HG03025 (cell line): Measurements from ENCODE around the gene CD2.

Experiments
- ATAC-seq: cut with Tn5 transposase; IDR thresholded peaks from one replicate; pipeline ENCODE4 v1.9.1; 2021; ENCODE audit warnings: mild to moderate bottlenecking, moderate library complexity; ENCODE audit not compliant: unreplicated experiment, low FRiP score

The CD2 gene

GRCh38 chr1:116771997-116772647 lies 17.9 kb downstream of the CD2 start:
- ATAC-seq: no peak

- no peak for ATAC-seq
These were observed 18.4 kb downstream of the CD2 start for GRCh38 chr1:116772648-116773045.

- ATAC-seq: no peak
These were observed 21.0 kb downstream of the CD2 start for GRCh38 chr1:116775116-116775752.

- ATAC-seq: no peak
These were observed 23.9 kb downstream of the CD2 start for GRCh38 chr1:116777831-116778830.

GRCh38 chr1:116781034-116781433 lies 26.8 kb downstream of the CD2 start:
- no peak for ATAC-seq

GRCh38 chr1:116785006-116785405 lies 30.8 kb downstream of the CD2 start:
- ATAC-seq: no peak

GRCh38 chr1:116786049-116786448 lies 31.8 kb downstream of the CD2 start:
- no peak for ATAC-seq

- no peak for ATAC-seq
These were observed 37.5 kb downstream of the CD2 start for GRCh38 chr1:116791727-116792126.

GRCh38 chr1:116793357-116793935 lies 39.2 kb downstream of the CD2 start:
- ATAC-seq: no peak

- no peak for ATAC-seq
These were observed 40.1 kb downstream of the CD2 start for GRCh38 chr1:116794371-116794770.

GRCh38 chr1:116794804-116795481 lies 40.7 kb downstream of the CD2 start:
- ATAC-seq: peak; percentile 84

- no peak for ATAC-seq
These were observed 41.2 kb downstream of the CD2 start for GRCh38 chr1:116795482-116795829.

GRCh38 chr1:116804736-116805135 lies 50.5 kb downstream of the CD2 start:
- ATAC-seq: no peak

GRCh38 chr1:116805398-116805797 lies 51.2 kb downstream of the CD2 start:
- no peak for ATAC-seq

GRCh38 chr1:116806245-116806644 lies 52.0 kb downstream of the CD2 start:
- ATAC-seq: peak; percentile 49

GRCh38 chr1:116806671-116807070 lies 52.4 kb downstream of the CD2 start:
- no peak for ATAC-seq

- ATAC-seq: no peak
These were observed 53.4 kb downstream of the CD2 start for GRCh38 chr1:116807394-116808199.

- no peak for ATAC-seq
These were observed 54.1 kb downstream of the CD2 start for GRCh38 chr1:116808200-116808847.

GRCh38 chr1:116808848-116809508 lies 54.7 kb downstream of the CD2 start:
- no peak for ATAC-seq
